Keratinocyte (primary cell): ENCODE results near the gene FUNDC1. TPM values are rescaled to one million over a fixed set of nuclear protein-coding genes. Genes with fewer than 3 reads are reported as not detected.

ENCODE experiments used
- DNase-seq: peaks from one replicate; pipeline ENCODE4 v3.0.0-alpha.2; 2011; ENCODE audit warnings: low read depth, missing footprints, low spot score
- FAIRE-seq: peaks from 2 replicates; lab custom pipeline; 2011; peaks lifted over from hg19 to GRCh38; lab: Jason Lieb, UNC
- H2AFZ ChIP-seq: 2 replicates; pipeline ENCODE4 v1.6.0; 2012; ENCODE audit warnings: low read length, control low read depth, inconsistent platforms; ENCODE audit not compliant: control insufficient read depth
- H3K27ac ChIP-seq: 2 replicates; pipeline ENCODE4 v1.5.1; 2011; ENCODE audit warnings: low read length; ENCODE audit not compliant: control insufficient read depth, insufficient read depth
- H3K27me3 ChIP-seq: 3 replicates; pipeline ENCODE4 v1.6.0; 2011; ENCODE audit warnings: low read length; ENCODE audit not compliant: control insufficient read depth, insufficient read depth; ENCODE audit errors: extremely low read depth
- H3K36me3 ChIP-seq, 2 experiments: 2 replicates in 1 of 2; 3 replicates in 1 of 2; pipeline ENCODE4 v1.5.1; 2011; ENCODE audit warnings: low read length in 2 of 2, mild to moderate bottlenecking in 1 of 2; ENCODE audit not compliant: control insufficient read depth in 2 of 2, insufficient read depth in 2 of 2; ENCODE audit errors: extremely low read depth in 1 of 2
- H3K4me1 ChIP-seq: 3 replicates; pipeline ENCODE4 v1.5.1; 2011; ENCODE audit warnings: low read length; ENCODE audit not compliant: control insufficient read depth, insufficient read depth; ENCODE audit errors: extremely low read depth
- H3K4me2 ChIP-seq: 3 replicates; pipeline ENCODE4 v1.6.0; 2011; ENCODE audit warnings: low read depth, low read length; ENCODE audit not compliant: control insufficient read depth, insufficient read depth; ENCODE audit errors: extremely low read depth
- H3K4me3 ChIP-seq, 3 experiments: fragments of 200-600 bp in 1 of 3; sonication (generic) in 1 of 3; 2 replicates in 2 of 3; 3 replicates in 1 of 3; pipeline ENCODE4 v1.5.1; 2011 to 2016; ENCODE audit warnings: low read length in 3 of 3, mild to moderate bottlenecking in 3 of 3, control low read depth in 2 of 3, inconsistent platforms in 1 of 3, low read depth in 1 of 3, mixed read lengths in 1 of 3, mixed run types in 1 of 3, moderate library complexity in 1 of 3; ENCODE audit not compliant: control insufficient read depth in 2 of 3, insufficient read depth in 2 of 3; ENCODE audit errors: extremely low read depth in 1 of 3
- H3K79me2 ChIP-seq: 2 replicates; pipeline ENCODE4 v1.6.0; 2012; ENCODE audit warnings: low read length; ENCODE audit not compliant: control insufficient read depth, insufficient read depth
- H3K9ac ChIP-seq: 3 replicates; pipeline ENCODE4 v1.6.0; 2011; ENCODE audit warnings: low read length; ENCODE audit not compliant: control insufficient read depth, insufficient read depth; ENCODE audit errors: extremely low read depth
- H3K9me1 ChIP-seq: 3 replicates; pipeline ENCODE4 v1.6.0; 2011; ENCODE audit warnings: low read length; ENCODE audit not compliant: control insufficient read depth, insufficient read depth; ENCODE audit errors: extremely low read depth
- H3K9me3 ChIP-seq: 2 replicates; pipeline ENCODE4 v1.5.1; 2012; ENCODE audit warnings: low read depth, low read length; ENCODE audit not compliant: control insufficient read depth
- H4K20me1 ChIP-seq: 3 replicates; pipeline ENCODE4 v1.6.0; 2011; ENCODE audit warnings: low read length; ENCODE audit not compliant: control insufficient read depth, insufficient read depth; ENCODE audit errors: extremely low read depth
- EZH2 ChIP-seq: IDR thresholded peaks from one replicate; pipeline ENCODE4 v1.6.1; 2012; ENCODE audit warnings: inconsistent platforms, mild to moderate bottlenecking, low read length, moderate library complexity
- dilution Hi-C: fragments of 300-500 bp; cut with MboI; formaldehyde crosslinking; loops from one replicate; pipeline ENCODE4 v1.7.0; 2020; ENCODE audit warnings: low sequenced_read_pairs; ENCODE audit not compliant: extremely low pct_ligation_motif_present
- polyA plus RNA-seq, 5 experiments: library from polyadenylated mRNA; depleted of rRNA in 3 of 5; stranded (reverse) in 3 of 5; stranded (forward) in 1 of 5; unstranded in 1 of 5; fragments of >200 nt; gene quantifications; 1 replicate in 1 of 5; 2 replicates in 3 of 5; 3 replicates in 1 of 5; pipeline versions ENCODE4 v1.2.1 to v1.2.3, GENCODE V29; 2011 to 2012; ENCODE audit warnings: missing spikeins in 2 of 5, low read depth in 1 of 5, low replicate concordance in 1 of 5
- TF ChIP-seq, protein P1 (sequence below), 3 experiments: IDR thresholded peaks in 1 of 3; conservative IDR thresholded peaks in 1 of 3; optimal IDR thresholded peaks in 1 of 3; 2 replicates in 2 of 3; 3 replicates in 1 of 3; pipeline versions ENCODE3 to v1.5.1; 2011; ENCODE audit warnings: low read length in 3 of 3, mild to moderate bottlenecking in 3 of 3, moderate library complexity in 2 of 3, control low read depth in 1 of 3, inconsistent platforms in 1 of 3; ENCODE audit not compliant: insufficient read depth in 2 of 3; ENCODE audit errors: extremely low read depth in 1 of 3

The FUNDC1 gene
- polyA plus RNA-seq, 1 donor (not counting 4 experiments of a cell fraction or from before 2014, with no cell fraction given) = 30.9 TPM

DNA sequence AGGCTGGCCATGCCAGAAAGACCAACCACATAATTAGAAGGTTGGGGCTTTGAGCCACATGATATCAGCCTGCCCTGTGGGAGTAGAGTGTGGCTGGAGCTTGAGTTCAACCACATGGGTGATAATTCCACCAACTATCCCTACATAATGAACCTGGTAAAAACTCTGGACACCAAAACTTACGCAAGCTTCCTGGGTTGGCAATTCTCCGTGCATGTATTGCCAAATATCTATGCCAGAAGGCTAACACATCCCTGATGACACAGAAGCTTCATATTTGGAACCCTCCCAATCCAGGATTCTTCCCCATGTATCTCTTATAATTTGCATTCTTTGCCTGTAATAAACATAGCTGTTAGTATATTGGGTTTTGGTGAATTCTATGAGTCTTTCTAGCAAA, 68.2 kb downstream of the FUNDC1 start:
- DNase-seq (no peak), FAIRE-seq (peak; percentile 17)
- Histone ChIP-seq H3K27me3 (no peaks in the 10 kb centered on the region), H3K4me2 (no peak overlapping the region), H2AFZ (no peak overlapping the region), H3K9me3 (no peaks in the 10 kb centered on the region), H3K9ac (no peak overlapping the region), H3K4me3 (no peak overlapping the region), H3K79me2 (no peaks in the 10 kb centered on the region), H4K20me1 (no peaks in the 10 kb centered on the region), H3K27ac (no peak overlapping the region), H3K4me1 (no peaks in the 10 kb centered on the region), H3K36me3 (no peaks in the 10 kb centered on the region), H3K9me1 (no peaks in the 10 kb centered on the region)
- no peak for TF ChIP-seq EZH2
- TF ChIP-seq, protein P1, sequence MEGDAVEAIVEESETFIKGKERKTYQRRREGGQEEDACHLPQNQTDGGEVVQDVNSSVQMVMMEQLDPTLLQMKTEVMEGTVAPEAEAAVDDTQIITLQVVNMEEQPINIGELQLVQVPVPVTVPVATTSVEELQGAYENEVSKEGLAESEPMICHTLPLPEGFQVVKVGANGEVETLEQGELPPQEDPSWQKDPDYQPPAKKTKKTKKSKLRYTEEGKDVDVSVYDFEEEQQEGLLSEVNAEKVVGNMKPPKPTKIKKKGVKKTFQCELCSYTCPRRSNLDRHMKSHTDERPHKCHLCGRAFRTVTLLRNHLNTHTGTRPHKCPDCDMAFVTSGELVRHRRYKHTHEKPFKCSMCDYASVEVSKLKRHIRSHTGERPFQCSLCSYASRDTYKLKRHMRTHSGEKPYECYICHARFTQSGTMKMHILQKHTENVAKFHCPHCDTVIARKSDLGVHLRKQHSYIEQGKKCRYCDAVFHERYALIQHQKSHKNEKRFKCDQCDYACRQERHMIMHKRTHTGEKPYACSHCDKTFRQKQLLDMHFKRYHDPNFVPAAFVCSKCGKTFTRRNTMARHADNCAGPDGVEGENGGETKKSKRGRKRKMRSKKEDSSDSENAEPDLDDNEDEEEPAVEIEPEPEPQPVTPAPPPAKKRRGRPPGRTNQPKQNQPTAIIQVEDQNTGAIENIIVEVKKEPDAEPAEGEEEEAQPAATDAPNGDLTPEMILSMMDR (optimal IDR thresholded peaks at IDR 0.05 in 1 of 3, IDR thresholded peaks at IDR 0.05 in 1 of 3, conservative IDR thresholded peaks at IDR 0.05 in 1 of 3; ENCODE audit: extremely low read depth in 1 of 3, insufficient read depth in 2 of 3, low read length in 3 of 3) = no peak
- dilution Hi-C loops = no loop called here

Other genes with a start within 250 kb of the FUNDC1 start
- gene EFHC2, start 199.2 kb downstream of the FUNDC1 start, polyA plus RNA-seq = 0.59 to 0.98 TPM (median 0.98 TPM) in 3 replicates